NCI-H2196 treated with DMSO at 0.1 percent for 48 hours (cell line): ENCODE results near the gene NEDD4.
"Not testable (repeated sequence)": the region's sequence is repeated elsewhere in the genome, so short reads cannot be mapped to it uniquely, and the experiment has no call there.

Experiments used
- DNase-seq: peaks from one replicate; lab custom pipeline; 2025; ENCODE audit not compliant: unreplicated experiment; lab: John Stamatoyannopoulos, UW

Gene NEDD4

DNA sequence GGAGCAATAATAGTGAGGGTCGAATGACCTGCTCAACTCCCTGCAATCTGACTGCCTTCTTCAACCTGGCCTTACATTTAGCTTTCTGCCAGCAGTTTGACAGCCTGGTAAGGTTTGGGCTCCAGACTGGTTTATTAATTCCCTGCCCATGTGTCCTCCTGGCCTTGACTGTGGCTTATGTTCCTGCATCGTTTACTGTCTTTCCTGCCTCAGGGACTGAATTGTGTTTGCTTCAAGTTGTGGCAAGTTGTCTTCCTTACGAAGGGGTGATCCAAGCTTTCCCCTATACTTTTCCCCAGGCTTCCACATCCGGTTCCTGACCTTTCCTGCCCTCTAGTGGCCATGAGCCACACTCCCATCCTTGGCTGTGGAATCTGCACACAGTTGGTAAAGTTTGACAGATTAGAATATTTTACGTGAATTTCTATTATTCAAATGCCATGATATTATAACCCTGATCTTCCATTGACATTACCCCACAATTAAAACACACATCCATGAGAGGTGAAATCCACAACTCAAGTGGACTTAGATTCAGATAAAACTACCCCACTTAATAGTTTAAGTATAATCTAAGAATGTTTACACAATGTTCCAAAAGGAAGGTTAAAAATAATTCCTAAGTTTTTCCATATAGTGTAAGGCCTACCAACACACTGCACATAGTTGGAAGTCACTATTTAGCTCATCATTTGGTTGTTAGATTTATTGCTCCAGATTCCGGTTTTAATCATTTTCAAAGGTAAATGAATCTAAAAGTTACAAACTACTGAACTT, 95.7 kb downstream of the NEDD4 start:
- no peak for DNase-seq

DNA sequence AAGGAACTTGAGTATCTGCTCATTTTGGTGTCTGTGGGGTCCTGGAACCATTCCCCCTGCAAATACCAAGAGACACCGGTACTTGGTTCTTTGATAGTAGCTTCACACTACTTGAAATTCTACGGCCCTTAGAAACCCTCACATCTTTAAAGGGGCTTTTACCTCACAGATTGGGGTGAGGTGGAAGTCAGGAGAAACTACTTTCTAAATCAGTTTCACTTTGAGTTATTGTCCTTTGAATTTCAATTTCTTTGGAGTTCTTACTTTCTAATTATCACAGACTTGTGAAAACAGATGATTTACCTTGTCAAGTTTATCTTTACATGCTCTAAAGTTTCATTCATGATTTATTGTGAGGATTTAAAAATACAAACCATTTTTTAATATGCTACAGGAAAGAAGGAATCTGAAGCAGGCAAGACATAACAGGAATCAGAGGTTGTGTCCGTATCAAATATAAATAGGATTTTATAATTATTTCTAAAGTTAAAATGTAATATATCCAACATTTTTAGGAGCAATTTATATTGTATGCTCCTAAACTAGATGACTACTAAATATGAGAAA, 98.9 kb downstream of the NEDD4 start:
- no peak for DNase-seq

DNA sequence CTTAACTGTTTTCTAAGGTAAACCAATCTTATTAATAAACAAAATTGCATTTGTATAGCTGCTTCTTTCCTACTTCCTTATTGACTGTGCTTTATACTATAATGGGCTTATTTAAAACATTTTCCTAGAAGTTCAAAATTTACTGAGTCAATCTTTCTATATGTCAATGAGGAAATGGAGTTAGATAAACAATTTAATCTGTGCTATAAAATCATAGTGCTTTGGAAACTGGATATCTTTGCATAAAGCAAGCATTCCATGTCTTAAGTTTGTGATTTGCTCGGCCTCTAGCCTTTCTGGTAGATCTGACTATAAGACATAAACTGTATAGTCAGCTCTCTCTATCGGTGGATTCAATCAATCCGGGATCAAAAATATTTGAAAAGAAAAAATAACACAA, 99.6 kb downstream of the NEDD4 start:
- no peak for DNase-seq

DNA sequence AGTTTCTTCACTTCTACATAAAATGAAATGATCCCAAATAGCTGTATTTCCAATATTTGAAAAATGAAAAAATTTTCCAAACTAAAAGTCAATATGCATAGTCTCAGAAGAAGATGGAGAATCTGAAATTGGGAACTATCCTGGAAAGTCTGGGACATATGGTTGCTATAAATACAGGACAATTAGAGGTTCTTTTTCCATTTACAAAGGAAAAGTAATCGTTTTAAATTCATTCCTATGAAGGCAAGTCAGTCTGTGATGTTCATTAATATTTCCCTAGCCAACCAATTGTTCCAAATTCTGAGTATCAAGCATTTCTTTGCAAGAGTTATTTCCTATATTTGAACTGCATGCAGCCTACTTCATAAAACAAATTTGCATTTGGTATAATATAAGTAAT, 102.2 kb downstream of the NEDD4 start:
- no peak for DNase-seq

DNA sequence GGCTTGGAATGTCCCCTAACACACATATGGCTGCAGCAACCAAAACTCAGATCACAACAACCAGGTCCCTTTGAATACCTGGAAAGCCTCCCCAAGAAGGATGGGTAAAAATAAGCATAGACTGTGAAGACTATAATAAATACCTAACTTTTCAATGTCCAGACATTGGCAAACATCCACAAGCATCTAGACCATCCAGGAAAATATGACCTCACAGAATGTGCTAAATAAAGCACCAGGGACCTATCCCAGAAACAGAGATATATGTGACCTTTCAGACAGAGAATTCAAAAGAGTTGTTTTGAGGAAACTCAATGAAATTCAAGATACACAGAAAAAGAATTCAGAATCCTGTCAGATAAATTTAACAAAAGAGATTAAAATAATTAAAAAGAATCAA, 109.2 kb downstream of the NEDD4 start:
- DNase-seq: no peak

DNA sequence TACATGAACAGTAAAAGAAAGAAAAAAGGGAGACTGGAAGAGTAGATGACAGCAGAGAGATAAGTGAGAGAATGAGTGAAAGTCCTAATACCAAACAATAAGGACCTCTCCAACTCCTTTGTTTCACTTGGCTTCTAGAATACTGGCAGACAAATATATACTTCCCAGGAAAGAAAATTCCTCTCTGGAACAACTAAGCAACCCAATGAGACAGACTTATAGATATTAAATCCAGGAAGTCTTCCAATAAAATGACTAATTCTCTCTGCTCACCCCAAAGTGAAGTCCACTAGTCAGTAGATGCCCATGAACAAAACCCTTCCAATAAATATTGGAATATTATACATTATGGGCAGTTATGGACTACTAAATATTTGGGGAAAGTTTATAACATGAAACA, 114.2 kb downstream of the NEDD4 start:
- DNase-seq: no peak

DNA sequence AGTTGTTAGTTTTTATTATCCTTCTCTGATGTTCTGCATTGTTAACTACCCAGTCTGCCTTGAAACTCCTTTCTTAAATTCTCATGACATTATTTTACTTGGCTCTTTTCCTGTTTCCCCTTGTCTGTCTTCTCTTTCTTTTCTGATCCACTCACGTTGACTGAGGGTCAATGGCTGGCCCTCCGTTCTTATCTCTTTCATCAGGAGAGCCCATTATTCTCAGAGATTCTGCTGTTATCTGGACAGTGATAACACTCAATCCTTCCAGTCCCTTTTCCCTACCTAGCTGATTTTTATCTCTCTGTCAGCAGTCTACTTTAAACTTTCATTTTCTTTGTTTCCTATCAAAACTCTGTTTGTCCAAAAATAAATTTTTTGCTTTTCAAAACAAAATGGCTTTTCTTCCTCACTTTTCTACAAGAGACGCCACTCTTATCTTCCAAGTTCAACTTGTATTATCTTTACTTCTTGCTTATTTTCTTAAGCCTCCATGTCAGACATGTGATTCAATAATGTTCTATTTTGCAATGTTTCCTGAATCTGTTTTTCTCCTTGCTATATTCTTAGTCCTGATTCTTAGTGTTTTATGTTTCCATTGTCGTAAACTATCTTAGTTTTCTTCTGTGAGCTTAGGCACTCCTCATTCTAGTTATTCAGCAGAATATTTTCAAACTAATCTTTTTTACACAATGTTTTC, 120.2 kb downstream of the NEDD4 start:
- DNase-seq: no peak

DNA sequence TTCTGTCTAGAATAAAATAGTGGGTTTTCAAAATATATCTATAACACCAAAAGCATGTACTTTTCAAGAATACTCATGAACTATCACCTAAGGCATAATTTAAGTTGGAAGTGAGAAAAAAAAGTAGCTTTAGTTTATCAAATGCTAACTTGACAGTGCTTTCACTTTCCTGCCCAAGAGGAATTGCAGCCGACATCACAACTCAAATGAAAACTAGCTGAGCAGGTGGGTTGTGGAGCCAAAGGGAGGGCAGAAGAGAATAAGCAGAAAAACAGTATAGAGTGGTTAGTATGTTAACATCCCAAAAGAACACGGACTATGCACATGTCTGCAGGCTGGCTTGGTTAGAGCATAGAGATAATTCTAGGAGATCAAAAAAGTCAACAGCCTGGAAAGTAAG, 120.9 kb downstream of the NEDD4 start:
- no peak for DNase-seq

DNA sequence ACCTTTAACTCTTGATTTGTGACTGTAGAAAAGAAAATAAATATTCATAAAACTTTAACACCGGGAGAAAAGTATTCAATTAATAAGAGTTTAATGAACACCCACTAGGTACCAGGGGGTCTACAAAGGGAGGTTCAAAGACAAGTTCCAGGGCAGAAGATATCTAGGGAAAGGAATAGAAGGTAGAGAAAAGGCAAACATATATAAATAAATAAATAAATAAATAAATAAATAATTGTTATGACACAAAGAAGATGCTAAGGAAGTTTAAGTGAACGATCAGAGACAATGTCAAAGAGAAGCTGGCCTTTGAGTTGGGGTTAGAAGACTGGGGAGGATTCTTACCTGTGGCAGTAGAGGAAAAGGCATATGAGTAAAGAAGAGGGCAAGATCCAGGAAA, 123.8 kb downstream of the NEDD4 start:
- no peak for DNase-seq

DNA sequence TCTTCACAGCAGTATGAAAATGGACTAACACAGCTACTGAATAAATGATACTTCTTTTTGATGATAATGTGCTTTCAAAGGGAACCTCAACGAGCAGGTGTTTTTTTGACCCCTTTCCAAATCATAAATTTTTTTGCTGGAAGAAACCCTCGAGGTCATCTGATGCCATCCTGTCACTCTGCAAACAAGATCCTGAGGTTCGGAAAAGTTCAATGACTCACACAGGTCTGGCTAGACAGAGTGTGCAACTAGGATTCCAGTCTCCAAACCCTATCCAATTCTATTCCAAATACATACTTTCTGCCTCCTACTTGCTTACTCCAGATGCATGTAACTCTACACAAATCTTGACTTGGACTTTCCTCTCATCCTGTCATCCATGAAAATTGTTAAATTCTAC, 124.7 kb downstream of the NEDD4 start:
- no peak for DNase-seq

DNA sequence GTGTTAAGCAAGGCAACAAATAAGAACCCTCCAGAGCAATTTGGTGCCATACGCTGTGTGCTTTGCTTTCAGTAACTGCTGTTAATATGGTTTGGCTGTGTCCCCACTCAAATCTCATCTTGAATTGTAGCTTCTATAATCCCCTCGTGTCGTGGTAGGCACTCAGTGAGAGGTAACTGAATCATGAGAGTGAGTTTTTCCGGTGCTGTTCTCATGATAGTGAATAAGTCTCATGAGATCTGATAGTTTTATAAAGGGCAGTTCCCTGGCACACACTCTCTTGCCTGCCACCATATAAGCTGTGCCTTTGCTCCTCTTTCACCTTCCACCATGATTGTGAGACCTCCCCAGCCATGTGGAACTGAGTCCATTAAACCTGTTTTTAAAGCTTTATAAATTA, 125.1 kb downstream of the NEDD4 start:
- DNase-seq: not testable (repeated sequence)

DNA sequence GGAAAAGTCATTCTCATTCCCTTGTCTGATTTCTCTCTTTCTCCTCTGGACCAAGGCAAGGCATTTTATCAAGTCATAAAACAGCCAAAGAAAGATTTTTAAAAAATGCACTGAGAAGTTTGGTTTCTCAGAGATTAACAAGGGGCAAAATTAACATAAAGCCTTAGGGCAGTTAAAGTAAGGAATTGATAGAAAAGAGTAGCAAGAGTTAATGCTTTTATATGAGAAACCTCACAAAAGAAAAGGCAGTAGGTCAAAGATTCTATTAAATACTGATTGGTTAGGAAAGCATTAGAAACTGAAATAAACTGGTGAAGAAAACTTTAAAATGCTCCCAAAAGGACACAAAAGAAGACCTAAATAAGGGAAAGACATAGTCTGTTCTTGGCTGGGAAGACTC, 129.5 kb downstream of the NEDD4 start:
- no peak for DNase-seq

DNA sequence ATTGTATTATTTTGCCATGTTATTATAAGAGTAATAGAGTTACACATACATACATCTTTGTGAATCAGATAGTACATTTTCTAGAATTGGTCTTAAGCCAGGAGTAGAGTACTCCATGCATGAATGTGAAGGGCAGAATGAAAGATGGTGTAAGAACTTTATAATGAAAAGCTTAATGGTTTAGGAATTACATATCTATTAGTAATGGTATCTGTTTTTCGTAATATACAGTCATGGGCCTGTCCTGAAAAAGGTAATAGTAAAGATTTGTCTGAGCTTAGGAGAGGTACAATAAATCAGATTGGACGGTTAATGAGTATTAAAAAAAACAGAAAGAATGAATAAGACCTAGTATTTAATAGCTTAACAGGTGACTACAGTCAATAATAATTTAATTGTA, 132.3 kb downstream of the NEDD4 start:
- DNase-seq: no peak

DNA sequence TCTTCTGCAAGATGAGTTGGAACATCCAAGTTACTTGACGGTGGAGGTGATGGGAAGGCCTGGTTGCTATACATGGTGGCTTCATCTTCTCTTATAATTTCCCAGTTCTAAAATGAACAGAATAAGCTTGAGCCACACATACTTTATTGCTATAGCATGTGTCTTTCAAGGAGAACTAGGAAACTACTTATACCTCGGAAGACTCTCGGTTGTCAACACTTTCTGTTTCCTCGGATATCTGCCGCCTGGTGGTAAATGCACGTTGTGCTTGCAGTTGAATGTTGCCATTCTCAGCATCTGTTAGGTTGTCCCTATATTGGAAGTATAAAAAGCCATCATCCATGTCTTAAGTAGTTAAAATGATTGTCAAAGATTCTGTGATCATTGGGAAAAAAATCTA, 132.9 kb downstream of the NEDD4 start:
- no peak for DNase-seq

DNA sequence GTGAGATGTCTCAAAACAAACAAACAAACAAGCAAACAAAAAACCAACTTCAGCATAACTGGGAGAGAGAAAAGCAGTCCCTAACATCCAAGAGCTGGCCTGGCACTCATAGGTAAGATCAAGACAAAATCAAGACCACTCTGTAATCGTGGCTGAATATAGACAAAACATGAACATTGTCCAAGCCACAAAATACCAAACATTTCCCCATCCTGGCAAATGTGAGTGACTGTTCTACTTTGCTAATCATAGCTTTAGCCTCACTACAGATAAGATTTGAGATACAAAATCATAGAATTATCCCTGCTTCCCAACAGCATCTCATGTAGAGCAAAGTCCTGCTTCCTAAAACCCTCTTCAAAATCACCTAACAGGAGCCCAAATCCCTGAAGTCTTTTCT, 133.7 kb downstream of the NEDD4 start:
- DNase-seq: no peak

DNA sequence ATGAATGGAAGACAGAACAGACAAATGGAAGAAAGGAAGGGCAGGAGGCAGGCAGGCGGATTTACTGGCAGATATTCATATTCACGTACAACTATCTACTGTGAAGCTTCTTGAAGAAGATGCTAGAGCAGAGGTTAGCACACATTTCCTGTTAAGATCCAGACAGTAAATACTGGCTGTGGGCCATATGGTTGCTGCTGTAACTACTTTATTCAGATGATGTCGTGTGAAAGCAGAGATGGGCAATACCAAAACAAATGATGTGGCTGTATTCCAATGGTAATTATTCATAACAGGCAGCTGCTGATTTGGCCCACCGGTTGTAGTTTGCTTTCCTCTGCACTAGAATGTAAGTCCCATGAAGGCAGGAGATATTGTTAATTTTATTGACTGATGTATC, 134.8 kb downstream of the NEDD4 start:
- DNase-seq: no peak

DNA sequence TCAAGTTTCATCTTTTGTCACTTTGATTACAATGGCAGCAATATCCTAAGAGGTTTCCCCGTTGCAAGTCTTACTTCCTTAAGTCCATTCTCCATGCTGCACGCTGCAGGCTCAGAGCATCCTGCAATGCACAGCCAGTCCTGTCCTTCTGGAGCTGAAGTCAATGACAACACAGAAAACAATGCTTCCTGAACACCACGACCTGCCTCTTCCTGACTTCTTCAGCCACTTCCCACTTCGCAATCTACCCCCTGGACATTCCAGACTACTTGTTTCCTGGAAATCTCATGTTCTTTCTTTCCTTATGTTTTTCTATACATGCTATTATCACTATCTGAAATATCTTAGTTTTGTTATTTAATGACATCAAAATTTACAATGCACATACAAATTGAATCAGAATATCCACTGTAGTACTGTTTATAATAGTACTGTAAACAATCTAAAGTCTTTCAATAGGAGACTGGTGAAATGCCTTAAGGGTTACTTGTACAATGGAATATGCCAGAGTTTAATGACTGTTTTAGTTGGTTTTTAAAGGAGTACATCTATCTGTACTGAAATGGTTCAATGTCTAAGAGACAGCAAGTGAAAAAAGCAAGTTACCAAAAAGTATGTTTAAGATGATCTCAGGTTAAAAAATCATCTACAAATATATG, 136.8 kb downstream of the NEDD4 start:
- no peak for DNase-seq

DNA sequence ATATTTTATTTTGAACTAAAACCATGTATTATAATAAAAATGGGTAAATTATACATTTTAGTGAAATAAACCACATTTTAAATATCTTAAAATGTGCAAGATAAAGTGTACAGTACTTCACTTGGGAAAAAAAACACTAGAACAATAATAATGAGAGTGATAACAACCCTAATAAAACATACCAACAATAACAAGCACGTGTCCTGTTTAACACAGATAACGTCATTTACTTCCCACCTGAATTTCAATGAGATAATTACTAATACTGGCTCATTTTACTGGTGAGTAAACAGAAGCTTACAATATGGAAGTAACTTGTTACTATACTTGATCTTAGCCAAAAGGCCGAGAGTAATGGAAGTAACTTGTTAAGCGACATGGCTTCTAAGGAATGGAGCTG, 140.3 kb downstream of the NEDD4 start:
- DNase-seq: no peak

DNA sequence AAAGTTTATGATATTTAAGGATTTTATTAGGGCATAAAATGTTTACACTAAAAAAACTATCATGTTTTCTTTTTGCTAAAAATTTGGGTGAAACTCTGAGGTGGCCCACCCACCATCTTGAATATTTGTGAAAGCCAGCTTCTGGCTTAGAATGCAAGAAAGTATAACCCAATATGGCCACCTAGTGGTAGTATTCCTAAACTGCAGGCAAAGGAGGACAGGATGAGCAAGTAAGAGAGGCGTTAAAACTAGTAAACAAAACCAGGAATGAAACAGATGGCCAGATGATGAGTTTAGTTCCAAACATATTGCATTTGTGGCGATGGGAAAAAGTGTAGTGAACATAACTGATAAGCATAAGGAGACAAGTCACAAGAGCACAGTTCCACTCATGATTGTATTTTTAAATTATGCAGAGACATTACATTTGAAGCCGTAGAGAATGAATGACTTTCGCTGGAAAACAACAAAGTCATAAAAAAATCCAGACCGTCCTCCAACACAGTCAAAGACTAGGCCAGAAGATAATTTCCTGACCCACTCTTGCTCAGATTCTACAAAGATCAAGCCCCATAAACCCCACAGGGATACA, 147.2 kb downstream of the NEDD4 start:
- DNase-seq: no peak

DNA sequence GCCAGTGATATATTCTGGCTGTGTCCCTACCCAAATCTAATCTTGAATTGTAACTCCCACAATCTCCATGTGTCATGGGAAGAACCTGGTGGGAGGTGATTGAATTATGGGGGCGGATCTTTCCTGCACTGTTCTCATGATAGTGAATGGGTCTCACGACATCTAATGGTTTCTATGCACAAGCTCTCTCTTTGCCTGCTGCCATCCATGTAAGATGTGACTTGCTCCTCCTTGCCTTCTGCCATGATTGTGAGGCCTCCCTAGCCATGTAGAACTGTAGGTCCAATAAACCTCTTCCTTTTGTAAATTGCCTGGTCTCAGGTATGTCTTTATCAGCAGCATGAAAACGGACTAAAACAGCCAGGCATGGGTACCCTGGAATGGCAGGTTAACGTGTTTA, 150.5 kb downstream of the NEDD4 start:
- not testable (repeated sequence) for DNase-seq

DNA sequence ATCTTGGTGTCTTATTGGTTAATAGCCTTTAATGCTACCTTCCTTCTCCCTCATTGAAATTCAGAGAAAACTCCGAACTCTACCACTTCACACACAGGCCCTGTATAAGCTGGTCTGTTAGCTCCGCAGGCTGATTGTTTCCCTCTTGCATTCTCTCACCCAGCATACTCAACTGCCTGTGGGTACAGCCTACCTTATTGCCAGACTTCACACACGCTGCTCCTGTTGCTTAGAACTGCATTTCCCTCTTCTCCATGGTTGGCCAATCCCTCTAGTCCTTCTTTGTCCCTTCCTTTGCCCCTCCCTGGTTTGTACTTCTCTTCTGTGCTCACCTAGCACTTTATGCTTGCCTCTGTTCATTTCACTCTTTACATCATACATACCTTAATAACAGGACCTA, 157.5 kb downstream of the NEDD4 start:
- no peak for DNase-seq

DNA sequence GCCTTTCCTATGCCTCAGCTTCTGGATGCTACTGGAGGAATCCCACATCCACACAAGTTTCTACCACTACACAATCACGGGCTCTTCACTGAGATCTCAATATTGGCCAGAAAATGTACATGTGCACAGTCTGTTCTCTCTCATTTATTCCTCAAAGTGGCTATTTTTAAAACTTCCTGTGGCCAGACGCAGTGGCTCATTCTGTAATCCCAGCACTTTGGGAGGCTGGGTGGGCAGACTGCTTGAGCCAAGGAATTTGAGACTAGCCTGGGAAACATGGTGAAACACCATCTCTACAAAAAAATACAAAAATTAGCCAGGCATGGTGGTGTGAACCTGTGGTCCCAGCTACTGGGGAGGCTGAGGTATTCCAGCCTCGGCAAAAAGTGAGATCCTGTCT, 159.1 kb downstream of the NEDD4 start:
- DNase-seq: no peak
